ENCODE measurements around the gene SUPT3H. TPM values are rescaled to one million over a fixed set of nuclear protein-coding genes. Genes with fewer than 3 reads are reported as not detected.

Gene SUPT3H
- total RNA-seq, 4 donors from 2014 or later, result 0.80 to 12.7 (median 3.0) TPM

DNA sequence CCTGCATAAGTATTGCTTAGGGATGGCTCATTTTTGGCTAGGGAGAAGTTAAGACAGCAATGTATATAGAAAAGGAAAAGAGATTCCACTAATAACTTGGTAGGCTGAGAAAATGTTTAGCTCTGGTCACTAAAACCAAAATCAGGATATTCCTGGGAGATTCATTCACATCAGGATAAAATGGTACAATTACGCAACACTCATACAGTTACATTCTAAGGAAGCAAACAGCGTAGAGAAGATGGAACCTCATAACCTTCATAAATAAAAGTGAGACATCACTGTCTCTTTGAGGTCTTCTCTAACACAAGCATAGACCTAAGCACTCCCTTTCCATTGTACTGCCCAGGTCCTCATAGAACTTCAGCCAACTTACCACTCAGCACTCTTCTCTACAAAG is 345.3 kb downstream of the SUPT3H start:
- TF ChIP-seq POLR2AphosphoS5 (IDR thresholded peaks at IDR 0.05), result no peak
- no peak for TF ChIP-seq POLR2A (IDR thresholded peaks at IDR 0.05)
- TF ChIP-seq EP300 (IDR thresholded peaks at IDR 0.05; ENCODE audit: low read depth), result no peak
- TF ChIP-seq, protein P1, sequence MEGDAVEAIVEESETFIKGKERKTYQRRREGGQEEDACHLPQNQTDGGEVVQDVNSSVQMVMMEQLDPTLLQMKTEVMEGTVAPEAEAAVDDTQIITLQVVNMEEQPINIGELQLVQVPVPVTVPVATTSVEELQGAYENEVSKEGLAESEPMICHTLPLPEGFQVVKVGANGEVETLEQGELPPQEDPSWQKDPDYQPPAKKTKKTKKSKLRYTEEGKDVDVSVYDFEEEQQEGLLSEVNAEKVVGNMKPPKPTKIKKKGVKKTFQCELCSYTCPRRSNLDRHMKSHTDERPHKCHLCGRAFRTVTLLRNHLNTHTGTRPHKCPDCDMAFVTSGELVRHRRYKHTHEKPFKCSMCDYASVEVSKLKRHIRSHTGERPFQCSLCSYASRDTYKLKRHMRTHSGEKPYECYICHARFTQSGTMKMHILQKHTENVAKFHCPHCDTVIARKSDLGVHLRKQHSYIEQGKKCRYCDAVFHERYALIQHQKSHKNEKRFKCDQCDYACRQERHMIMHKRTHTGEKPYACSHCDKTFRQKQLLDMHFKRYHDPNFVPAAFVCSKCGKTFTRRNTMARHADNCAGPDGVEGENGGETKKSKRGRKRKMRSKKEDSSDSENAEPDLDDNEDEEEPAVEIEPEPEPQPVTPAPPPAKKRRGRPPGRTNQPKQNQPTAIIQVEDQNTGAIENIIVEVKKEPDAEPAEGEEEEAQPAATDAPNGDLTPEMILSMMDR (IDR thresholded peaks at IDR 0.05), result no peak
- WGBS, 2 donors (ENCODE audit: low coverage in 1 of 2), result 94 to 95% methylated on average over 2 of the region's 2 CpGs
- intact Hi-C loops (cut with DNase I; ENCODE audit: low total_unique reads) (no loop called here), in situ Hi-C loops (cut with MboI; ENCODE audit: low pct_ligation_motif_present in 1 of 4, low pct_unique_long_range_greater_than_20kb in 1 of 4, low sequenced_read_pairs in 3 of 4) (no loop called here)
- Histone ChIP-seq H3K4me1 (no peaks in the 10 kb centered on the region), H3K27ac (no peak overlapping the region), H3K36me3 (no peaks in the 10 kb centered on the region), H3K4me3 (no peak overlapping the region), H3K9me3 (peaks cover 0 to 4% of the 10 kb centered on the region in 2 donors), H3K27me3 (no peaks in the 10 kb centered on the region)
- no peak for DNase-seq

DNA sequence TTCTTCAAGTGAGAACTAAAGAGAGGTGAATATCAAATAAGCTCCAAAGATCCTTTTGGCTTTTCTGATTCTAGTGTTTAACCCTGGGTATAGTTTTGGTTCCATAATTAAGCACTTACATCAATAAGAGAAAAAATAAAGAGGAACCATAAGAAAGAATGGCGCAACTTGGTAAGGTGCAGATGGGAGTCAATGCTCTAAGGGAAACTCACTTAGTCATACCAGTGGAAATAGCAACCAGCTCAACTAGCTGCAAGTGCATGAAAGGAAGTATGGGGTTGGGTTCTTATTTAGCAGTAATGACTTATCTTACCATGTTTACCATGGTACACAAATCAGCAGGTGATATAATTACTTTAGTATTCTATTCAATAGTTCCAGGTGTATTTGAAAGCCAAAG is 346.1 kb downstream of the SUPT3H start:
- DNase-seq, result no peak
- Histone ChIP-seq H3K36me3 (no peaks in the 10 kb centered on the region), H3K27ac (no peak overlapping the region), H3K4me1 (no peaks in the 10 kb centered on the region), H3K27me3 (no peaks in the 10 kb centered on the region), H3K9me3 (peaks cover 0 to 6% of the 10 kb centered on the region in 2 donors), H3K4me3 (no peak overlapping the region)
- no peak for TF ChIP-seq EP300 (IDR thresholded peaks at IDR 0.05; ENCODE audit: low read depth)
- TF ChIP-seq, protein P1 (IDR thresholded peaks at IDR 0.05), result no peak
- no peak for TF ChIP-seq POLR2A (IDR thresholded peaks at IDR 0.05)
- no peak for TF ChIP-seq POLR2AphosphoS5 (IDR thresholded peaks at IDR 0.05)
- intact Hi-C loops (cut with DNase I; ENCODE audit: low total_unique reads), result no loop called here
- 80 to 94% methylated on average over 1 of the region's 1 CpG for WGBS, 2 donors (ENCODE audit: low coverage in 1 of 2)
- in situ Hi-C loops (cut with MboI; ENCODE audit: low pct_ligation_motif_present in 1 of 4, low pct_unique_long_range_greater_than_20kb in 1 of 4, low sequenced_read_pairs in 3 of 4), result no loop called here

DNA sequence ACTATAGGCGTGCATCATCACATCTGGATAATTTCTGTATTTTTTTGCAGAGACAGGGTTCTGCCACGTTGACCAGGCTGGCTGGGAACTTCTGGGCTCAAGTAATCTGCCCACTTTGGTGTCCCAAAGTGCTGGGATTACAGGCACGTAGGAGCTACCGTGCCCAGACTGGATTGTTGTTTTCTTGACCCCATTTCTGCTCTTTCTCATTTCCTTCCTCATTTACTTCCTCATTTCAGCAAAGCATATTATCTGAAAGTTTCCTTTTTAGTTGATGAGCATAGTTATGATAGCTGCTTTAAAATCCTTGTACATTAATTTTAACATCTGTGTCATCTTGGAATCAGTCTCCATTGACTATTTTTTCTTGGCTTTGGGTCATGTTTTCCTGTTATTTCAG is 350.6 kb downstream of the SUPT3H start:
- no peak for DNase-seq
- no peak overlapping the region for H3K27ac ChIP-seq
- H3K4me3 ChIP-seq, result no peak overlapping the region
- no peaks in the 10 kb centered on the region for H3K4me1 ChIP-seq
- H3K9me3 ChIP-seq, result peaks cover 0 to 6% of the 10 kb centered on the region in 2 donors
- WGBS, 2 donors (ENCODE audit: low coverage in 1 of 2), result 60 to 71% methylated on average over 4 of the region's 4 CpGs
- TF ChIP-seq POLR2AphosphoS5 (IDR thresholded peaks at IDR 0.05) (no peak), EP300 (IDR thresholded peaks at IDR 0.05; ENCODE audit: low read depth) (no peak), POLR2A (IDR thresholded peaks at IDR 0.05) (no peak)
- TF ChIP-seq, protein P1 (IDR thresholded peaks at IDR 0.05), result no peak
- H3K36me3 ChIP-seq, result no peaks in the 10 kb centered on the region
- H3K27me3 ChIP-seq, result no peaks in the 10 kb centered on the region
- in situ Hi-C loops (cut with MboI; ENCODE audit: low pct_ligation_motif_present in 1 of 4, low pct_unique_long_range_greater_than_20kb in 1 of 4, low sequenced_read_pairs in 3 of 4) (no loop called here), intact Hi-C loops (cut with DNase I; ENCODE audit: low total_unique reads) (no loop called here)

DNA sequence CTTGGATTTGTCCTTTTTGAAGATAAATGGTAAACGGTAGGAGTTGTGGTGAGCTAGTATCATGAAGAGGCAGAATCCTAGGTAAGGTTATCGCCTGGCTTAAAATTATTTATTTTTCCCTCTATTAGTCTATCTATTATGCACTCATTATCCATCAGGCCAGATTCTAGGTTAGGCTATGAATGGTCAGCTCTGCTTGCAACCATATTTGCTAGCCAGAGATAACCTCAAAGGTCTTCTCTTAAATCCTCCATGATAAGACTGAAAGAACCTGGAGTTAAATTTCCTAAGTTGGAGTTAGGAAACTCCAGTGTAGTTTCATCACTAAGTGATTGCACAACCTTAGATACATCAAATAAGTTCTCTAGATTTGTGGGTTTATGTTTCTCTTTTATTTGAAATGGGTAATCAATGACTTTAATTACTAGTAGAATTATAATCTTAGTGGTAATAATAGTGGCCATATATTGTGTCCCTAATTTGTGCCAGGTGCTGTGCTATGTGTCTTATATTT is 351.7 kb downstream of the SUPT3H start:
- in situ Hi-C loops (cut with MboI; ENCODE audit: low pct_ligation_motif_present in 1 of 4, low pct_unique_long_range_greater_than_20kb in 1 of 4, low sequenced_read_pairs in 3 of 4), result no loop called here
- Histone ChIP-seq H3K4me1 (peaks cover 0 to 4% (median 0%) of the 10 kb centered on the region in 4 donors), H3K27me3 (no peaks in the 10 kb centered on the region), H3K9me3 (peaks cover 0 to 6% of the 10 kb centered on the region in 2 donors), H3K27ac (no peak overlapping the region), H3K36me3 (no peaks in the 10 kb centered on the region), H3K4me3 (no peak overlapping the region)
- no peak for DNase-seq
- WGBS, 2 donors (ENCODE audit: low coverage in 1 of 2), result 96 to 97% methylated on average over 2 of the region's 2 CpGs
- TF ChIP-seq POLR2A (IDR thresholded peaks at IDR 0.05), result no peak
- TF ChIP-seq, protein P1 (IDR thresholded peaks at IDR 0.05), result no peak
- TF ChIP-seq POLR2AphosphoS5 (IDR thresholded peaks at IDR 0.05), result no peak
- TF ChIP-seq EP300 (IDR thresholded peaks at IDR 0.05; ENCODE audit: low read depth), result no peak
- intact Hi-C loops (cut with DNase I; ENCODE audit: low total_unique reads), result no loop called here

All from transverse colon (tissue), 4 donors.